SH-SY5Y (cell line): ENCODE measurements around the gene EVI2A.

Experiments used
- GATA2 ChIP-seq: IDR thresholded peaks from 2 replicates; pipeline ENCODE4 v1.6.1; 2011; ENCODE audit warnings: mild to moderate bottlenecking, low read depth, low read length
- GATA3 ChIP-seq: IDR thresholded peaks from 2 replicates; pipeline ENCODE4 v1.6.1; 2011; ENCODE audit warnings: low read depth, mild to moderate bottlenecking, low read length, moderate library complexity

- TF ChIP-seq GATA2: no peak
- no peak for TF ChIP-seq GATA3
These were observed 6.7 kb upstream of the EVI2A start for GRCh38 chr17:31328160-31328535.
